Endothelial cell of umbilical vein (primary cell): ENCODE results near the gene TBC1D25. TPM values are rescaled to one million over a fixed set of nuclear protein-coding genes. Genes with fewer than 3 reads are reported as not detected.

ENCODE experiments used
- BruUV-seq: library from RNA; stranded (reverse); fragments of 400-500 nt; replicated peaks from 2 replicates; lab custom pipeline; 2021; lab: Mats Ljungman, UMichigan
- CTCF ChIA-PET: fragments of 300-600, 350-600 bp; sonication (Branson Sonifier 250); formaldehyde crosslinking; loops from one replicate; lab custom pipeline; 2021; ENCODE audit warnings: antibody characterized with exemption, inconsistent platforms; lab: Charles Lee
- POLR2A ChIA-PET: fragments of 300-600, 350-600 bp; sonication (Branson Sonifier 250); formaldehyde crosslinking; loops from one replicate; lab custom pipeline; 2021; ENCODE audit warnings: antibody characterized with exemption, inconsistent platforms; lab: Charles Lee
- DNase-seq: peaks from one replicate; pipeline ENCODE4 v3.0.0-alpha.2; 2011; ENCODE audit warnings: low read depth, low spot score
- FAIRE-seq: peaks from 2 replicates; lab custom pipeline; 2011; peaks lifted over from hg19 to GRCh38; lab: Jason Lieb, UNC
- H2AFZ ChIP-seq: 2 replicates; pipeline ENCODE4 v1.6.0; 2012; ENCODE audit warnings: low read depth, low read length, control low read depth, inconsistent platforms
- H3K27ac ChIP-seq: 2 replicates; pipeline ENCODE4 v1.5.1; 2011; ENCODE audit warnings: low read depth, mild to moderate bottlenecking, control low read depth, low read length, moderate library complexity; ENCODE audit not compliant: insufficient read depth
- H3K27me3 ChIP-seq, 2 experiments: 2 replicates each; pipeline versions ENCODE4 v1.6.0 to v1.6.1; 2011; ENCODE audit warnings: low read length in 2 of 2, mixed read lengths in 1 of 2; ENCODE audit not compliant: control insufficient read depth in 2 of 2, insufficient read depth in 2 of 2
- H3K36me3 ChIP-seq, 2 experiments: 2 replicates in 1 of 2; 3 replicates in 1 of 2; pipeline ENCODE4 v1.5.1; 2011; ENCODE audit warnings: low read length in 2 of 2, mild to moderate bottlenecking in 1 of 2, moderate library complexity in 1 of 2; ENCODE audit not compliant: control insufficient read depth in 2 of 2, insufficient read depth in 2 of 2; ENCODE audit errors: extremely low read depth in 1 of 2
- H3K4me1 ChIP-seq: 3 replicates; pipeline ENCODE4 v1.5.1; 2011; ENCODE audit warnings: mild to moderate bottlenecking, low read length; ENCODE audit not compliant: control insufficient read depth, insufficient read depth; ENCODE audit errors: extremely low read depth
- H3K4me2 ChIP-seq: 2 replicates; pipeline ENCODE4 v1.6.1; 2011; ENCODE audit warnings: low read length, control low read depth, mixed read lengths; ENCODE audit not compliant: insufficient read depth
- H3K4me3 ChIP-seq, 3 experiments: fragments of 200-600 bp in 1 of 3; sonication (generic), shearing (Covaris generic) in 1 of 3; replicated peaks in 1 of 3; 2 replicates each; pipeline ENCODE4 v1.5.1; 2011 to 2016; ENCODE audit warnings: control low read depth in 3 of 3, low read length in 3 of 3, mild to moderate bottlenecking in 2 of 3, inconsistent platforms in 1 of 3, low read depth in 1 of 3, moderate library complexity in 1 of 3; ENCODE audit not compliant: insufficient read depth in 1 of 3
- H3K79me2 ChIP-seq: 2 replicates; pipeline ENCODE4 v1.6.0; 2012; ENCODE audit warnings: low read length, inconsistent platforms; ENCODE audit not compliant: control insufficient read depth, insufficient read depth
- H3K9ac ChIP-seq: replicated peaks from 2 replicates; pipeline ENCODE3; 2011; ENCODE audit warnings: low read length, control low read depth; ENCODE audit not compliant: insufficient read depth; ENCODE audit errors: extremely low read depth
- H3K9me1 ChIP-seq: replicated peaks from 3 replicates; pipeline ENCODE4 v1.6.0; 2011; ENCODE audit warnings: mild to moderate bottlenecking, low read length; ENCODE audit not compliant: control insufficient read depth, insufficient read depth; ENCODE audit errors: extremely low read depth
- H3K9me3 ChIP-seq: replicated peaks from 2 replicates; pipeline ENCODE4 v1.5.1; 2012; ENCODE audit warnings: low read length, inconsistent platforms; ENCODE audit not compliant: control insufficient read depth, insufficient read depth
- H4K20me1 ChIP-seq: replicated peaks from 2 replicates; pipeline ENCODE3; 2011; ENCODE audit warnings: mild to moderate bottlenecking, low read length; ENCODE audit not compliant: control insufficient read depth, insufficient read depth; ENCODE audit errors: extremely low read depth
- EZH2 ChIP-seq: IDR thresholded peaks from 2 replicates; pipeline ENCODE4 v1.6.1; 2012; ENCODE audit warnings: borderline replicate concordance, low read depth, mild to moderate bottlenecking, moderate library complexity, low read length, inconsistent platforms; ENCODE audit not compliant: severe bottlenecking
- FOS ChIP-seq: IDR thresholded peaks from 2 replicates; pipeline ENCODE4 v1.6.1; 2011; ENCODE audit warnings: mild to moderate bottlenecking, low read length, moderate library complexity, borderline replicate concordance; ENCODE audit not compliant: insufficient read depth
- GATA2 ChIP-seq: IDR thresholded peaks from 2 replicates; pipeline ENCODE4 v1.7.0; 2011; ENCODE audit warnings: low read depth, mild to moderate bottlenecking, moderate library complexity, mixed read lengths, low read length; ENCODE audit not compliant: insufficient read length, insufficient read depth
- JUN ChIP-seq: IDR thresholded peaks from 2 replicates; pipeline ENCODE4 v1.6.1; 2011; ENCODE audit warnings: borderline replicate concordance, low read depth; ENCODE audit not compliant: insufficient read length, insufficient read depth
- MYC ChIP-seq: IDR thresholded peaks from one replicate; pipeline ENCODE4 v1.6.1; 2011; ENCODE audit warnings: mild to moderate bottlenecking, low read depth, low read length
- POLR2A ChIP-seq: IDR thresholded peaks from 2 replicates; pipeline ENCODE4 v1.6.1; 2012; ENCODE audit warnings: low read depth, mild to moderate bottlenecking, control low read depth, low read length
- POLR2AphosphoS5 ChIP-seq: IDR thresholded peaks from 2 replicates; pipeline ENCODE4 v1.6.1; 2012; ENCODE audit warnings: low read depth, mild to moderate bottlenecking, control low read depth, low read length, moderate library complexity; ENCODE audit not compliant: insufficient read depth
- dilution Hi-C: fragments of 300-500 bp; cut with MboI; formaldehyde crosslinking; loops from one replicate; pipeline ENCODE4 v1.15.0; 2019; ENCODE audit warnings: low sequenced_read_pairs; ENCODE audit not compliant: extremely low pct_ligation_motif_present
- intact Hi-C: fragments of 100-400 bp; cut with micrococcal nuclease; formaldehyde crosslinking; loops from one replicate; pipeline ENCODE4 v1.10.0; 2022
- polyA plus RNA-seq, 4 experiments: library from polyadenylated mRNA; depleted of rRNA in 3 of 4; stranded (reverse) in 3 of 4; unstranded in 1 of 4; fragments of >200 nt; gene quantifications; 2 replicates each; pipeline versions ENCODE4 v1.2.1 to v1.2.3, GENCODE V29; 2011 to 2012; ENCODE audit warnings: missing spikeins in 1 of 4
- total RNA-seq: library from RNA; stranded (reverse); gene quantifications from 2 replicates; pipeline ENCODE4 v1.2.3, GENCODE V29; 2021
- TF ChIP-seq, protein P1 (sequence below): IDR thresholded peaks from 2 replicates; pipeline ENCODE4 v1.6.1; 2011; ENCODE audit not compliant: insufficient read depth, insufficient read length
- TF ChIP-seq, protein P2 (sequence below), 2 donors: IDR thresholded peaks; 1 replicate in 1 of 2; 2 replicates in 1 of 2; pipeline ENCODE4 v1.5.1; 2011; ENCODE audit warnings: low read length in 2 of 2, mild to moderate bottlenecking in 2 of 2, moderate library complexity in 2 of 2, control low read depth in 1 of 2, inconsistent platforms in 1 of 2, low read depth in 1 of 2; ENCODE audit not compliant: insufficient read depth in 1 of 2; ENCODE audit errors: extremely low read depth in 1 of 2

The TBC1D25 gene
- total and polyA plus RNA-seq, 2 donors (not counting 3 experiments of a cell fraction or from before 2014, with no cell fraction given) = 16.0 to 16.3 TPM

DNA sequence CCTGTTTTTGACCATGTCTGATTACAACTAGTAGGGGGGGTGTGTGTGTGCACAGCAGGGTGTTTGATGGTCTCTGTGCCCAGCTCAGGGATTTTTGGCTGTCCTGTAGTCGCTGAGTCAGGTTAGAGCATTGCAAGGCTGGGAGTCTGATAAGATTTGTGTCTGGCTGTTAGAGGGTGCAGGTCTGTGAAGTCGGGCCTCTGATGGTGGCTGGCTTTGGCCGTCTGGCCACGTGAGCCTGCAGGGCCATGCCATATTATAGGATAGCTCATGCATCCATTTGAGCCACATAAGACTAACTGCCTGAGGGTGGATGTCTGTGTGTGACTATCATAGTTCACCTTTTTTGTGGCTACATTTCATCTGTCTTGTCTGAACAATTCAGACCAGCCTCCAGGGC lies 25.8 kb upstream of the TBC1D25 start:
- Histone ChIP-seq H3K4me1 (no peaks in the 10 kb centered on the region), H3K36me3 (peaks cover 0 to 5% of the 10 kb centered on the region in 2 experiments), H3K27me3 (no peaks in the 10 kb centered on the region), H3K79me2 (no peaks in the 10 kb centered on the region), H3K9me1 (no peaks in the 10 kb centered on the region), H3K9ac (no peak overlapping the region), H3K4me3 (no peak overlapping the region), H3K27ac (no peak overlapping the region), H3K9me3 (no peaks in the 10 kb centered on the region), H3K4me2 (no peak overlapping the region), H2AFZ (no peak overlapping the region), H4K20me1 (no peaks in the 10 kb centered on the region)
- DNase-seq (no peak), FAIRE-seq (no peak)
- no peak for TF ChIP-seq POLR2A
- intact Hi-C loops = no loop called here
- BruUV-seq = no TSS peak
- CTCF ChIA-PET = no interaction called here
- dilution Hi-C loops = no loop called here
- POLR2A ChIA-PET = no interaction called here

DNA sequence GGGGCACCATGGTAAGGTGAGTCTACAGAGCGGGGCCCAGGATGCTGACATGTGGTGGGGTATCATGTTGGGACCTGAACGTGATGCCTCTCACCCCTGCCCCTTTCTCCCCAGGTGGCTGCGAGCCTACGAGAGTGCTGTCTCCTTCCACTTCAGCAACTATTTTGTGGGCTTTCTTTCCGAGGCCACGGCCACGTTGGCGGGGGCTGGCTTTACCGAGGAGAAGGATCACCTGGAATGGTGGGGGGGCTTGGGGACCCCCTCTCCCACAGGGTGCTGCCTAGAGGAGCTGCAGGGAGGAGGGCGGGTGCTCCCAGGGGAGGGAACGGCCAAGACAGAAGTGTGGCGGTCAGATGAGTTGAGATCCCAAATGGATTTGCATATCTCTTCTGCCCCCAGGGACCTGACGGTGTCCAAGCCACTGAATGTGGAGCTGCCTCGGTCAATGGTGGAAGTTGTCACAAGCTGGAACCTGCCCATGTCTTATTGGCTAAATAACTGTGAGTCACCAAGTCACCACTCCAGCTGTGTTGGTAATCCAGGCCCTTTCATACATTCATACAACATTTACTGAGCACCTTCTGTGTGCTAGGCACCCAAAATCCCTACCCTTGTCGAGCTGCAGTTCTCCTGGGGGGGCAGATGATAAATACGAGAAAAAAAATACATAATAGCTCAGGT lies 25.2 kb upstream of the TBC1D25 start:
- no peaks in the 10 kb centered on the region for H3K79me2 ChIP-seq
- H3K36me3 ChIP-seq = peaks cover 0 to 5% of the 10 kb centered on the region in 2 experiments
- no peaks in the 10 kb centered on the region for H3K27me3 ChIP-seq
- dilution Hi-C loops = no loop called here
- no peaks in the 10 kb centered on the region for H3K9me3 ChIP-seq
- TF ChIP-seq, protein P1, sequence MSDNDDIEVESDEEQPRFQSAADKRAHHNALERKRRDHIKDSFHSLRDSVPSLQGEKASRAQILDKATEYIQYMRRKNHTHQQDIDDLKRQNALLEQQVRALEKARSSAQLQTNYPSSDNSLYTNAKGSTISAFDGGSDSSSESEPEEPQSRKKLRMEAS = no peak
- TF ChIP-seq EZH2 (no peak), FOS (no peak), MYC (no peak), JUN (no peak), POLR2A (no peak), GATA2 (no peak), POLR2AphosphoS5 (no peak)
- TF ChIP-seq, protein P2, sequence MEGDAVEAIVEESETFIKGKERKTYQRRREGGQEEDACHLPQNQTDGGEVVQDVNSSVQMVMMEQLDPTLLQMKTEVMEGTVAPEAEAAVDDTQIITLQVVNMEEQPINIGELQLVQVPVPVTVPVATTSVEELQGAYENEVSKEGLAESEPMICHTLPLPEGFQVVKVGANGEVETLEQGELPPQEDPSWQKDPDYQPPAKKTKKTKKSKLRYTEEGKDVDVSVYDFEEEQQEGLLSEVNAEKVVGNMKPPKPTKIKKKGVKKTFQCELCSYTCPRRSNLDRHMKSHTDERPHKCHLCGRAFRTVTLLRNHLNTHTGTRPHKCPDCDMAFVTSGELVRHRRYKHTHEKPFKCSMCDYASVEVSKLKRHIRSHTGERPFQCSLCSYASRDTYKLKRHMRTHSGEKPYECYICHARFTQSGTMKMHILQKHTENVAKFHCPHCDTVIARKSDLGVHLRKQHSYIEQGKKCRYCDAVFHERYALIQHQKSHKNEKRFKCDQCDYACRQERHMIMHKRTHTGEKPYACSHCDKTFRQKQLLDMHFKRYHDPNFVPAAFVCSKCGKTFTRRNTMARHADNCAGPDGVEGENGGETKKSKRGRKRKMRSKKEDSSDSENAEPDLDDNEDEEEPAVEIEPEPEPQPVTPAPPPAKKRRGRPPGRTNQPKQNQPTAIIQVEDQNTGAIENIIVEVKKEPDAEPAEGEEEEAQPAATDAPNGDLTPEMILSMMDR (IDR thresholded peaks at IDR 0.05; ENCODE audit: extremely low read depth in 1 of 2, insufficient read depth in 1 of 2, low read depth in 1 of 2, low read length in 2 of 2) = no peak
- FAIRE-seq (no peak), DNase-seq (no peak)
- intact Hi-C loops = no loop called here
- H2AFZ ChIP-seq = no peak overlapping the region
- H3K27ac ChIP-seq = no peak overlapping the region
- no peak overlapping the region for H3K4me2 ChIP-seq
- CTCF ChIA-PET = no interaction called here
- no peaks in the 10 kb centered on the region for H3K9me1 ChIP-seq
- POLR2A ChIA-PET = no interaction called here
- H3K9ac ChIP-seq = no peak overlapping the region
- no peaks in the 10 kb centered on the region for H4K20me1 ChIP-seq
- H3K4me1 ChIP-seq = no peaks in the 10 kb centered on the region
- BruUV-seq = no TSS peak
- no peak overlapping the region for H3K4me3 ChIP-seq
